Fibroblast of mammary gland (primary cell): ENCODE results near the gene CDC42EP2.

ENCODE experiments used
- DNase-seq: peaks from one replicate; pipeline ENCODE4 v3.0.0-alpha.2; 2010; ENCODE audit warnings: low read depth
- H3K4me3 ChIP-seq: 2 replicates; pipeline ENCODE4 v1.5.1; 2011; ENCODE audit warnings: low read depth, mild to moderate bottlenecking, low read length, moderate library complexity; ENCODE audit not compliant: control insufficient read depth
- TF ChIP-seq, protein P1 (sequence below): conservative IDR thresholded peaks from 2 replicates; pipeline ENCODE4 v1.5.1; 2011; ENCODE audit warnings: low read depth, low read length, inconsistent platforms; ENCODE audit not compliant: control insufficient read depth, insufficient read depth

Gene CDC42EP2

DNA sequence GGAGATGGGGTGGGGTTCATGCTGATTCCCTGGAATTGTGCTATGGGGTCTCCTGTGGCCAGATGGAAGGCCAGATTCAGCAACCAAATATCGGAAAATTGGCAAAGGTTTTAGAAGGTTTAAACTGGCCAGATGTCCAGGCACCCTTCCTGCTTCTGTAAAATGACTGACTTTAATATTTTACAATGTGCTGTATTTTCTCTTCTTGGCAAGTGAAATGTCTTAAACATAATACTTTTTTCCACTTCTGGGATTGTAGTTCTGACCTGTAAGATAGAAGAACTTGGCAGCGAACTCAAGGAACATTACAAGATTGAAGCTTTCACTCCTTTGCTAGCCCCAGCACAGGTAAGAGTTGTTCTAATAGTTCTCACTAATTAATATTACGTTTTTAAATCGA, 35.4 kb upstream of the CDC42EP2 start:
- no peak for DNase-seq
- TF ChIP-seq, protein P1, sequence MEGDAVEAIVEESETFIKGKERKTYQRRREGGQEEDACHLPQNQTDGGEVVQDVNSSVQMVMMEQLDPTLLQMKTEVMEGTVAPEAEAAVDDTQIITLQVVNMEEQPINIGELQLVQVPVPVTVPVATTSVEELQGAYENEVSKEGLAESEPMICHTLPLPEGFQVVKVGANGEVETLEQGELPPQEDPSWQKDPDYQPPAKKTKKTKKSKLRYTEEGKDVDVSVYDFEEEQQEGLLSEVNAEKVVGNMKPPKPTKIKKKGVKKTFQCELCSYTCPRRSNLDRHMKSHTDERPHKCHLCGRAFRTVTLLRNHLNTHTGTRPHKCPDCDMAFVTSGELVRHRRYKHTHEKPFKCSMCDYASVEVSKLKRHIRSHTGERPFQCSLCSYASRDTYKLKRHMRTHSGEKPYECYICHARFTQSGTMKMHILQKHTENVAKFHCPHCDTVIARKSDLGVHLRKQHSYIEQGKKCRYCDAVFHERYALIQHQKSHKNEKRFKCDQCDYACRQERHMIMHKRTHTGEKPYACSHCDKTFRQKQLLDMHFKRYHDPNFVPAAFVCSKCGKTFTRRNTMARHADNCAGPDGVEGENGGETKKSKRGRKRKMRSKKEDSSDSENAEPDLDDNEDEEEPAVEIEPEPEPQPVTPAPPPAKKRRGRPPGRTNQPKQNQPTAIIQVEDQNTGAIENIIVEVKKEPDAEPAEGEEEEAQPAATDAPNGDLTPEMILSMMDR = no peak
- no peak overlapping the region for H3K4me3 ChIP-seq

DNA sequence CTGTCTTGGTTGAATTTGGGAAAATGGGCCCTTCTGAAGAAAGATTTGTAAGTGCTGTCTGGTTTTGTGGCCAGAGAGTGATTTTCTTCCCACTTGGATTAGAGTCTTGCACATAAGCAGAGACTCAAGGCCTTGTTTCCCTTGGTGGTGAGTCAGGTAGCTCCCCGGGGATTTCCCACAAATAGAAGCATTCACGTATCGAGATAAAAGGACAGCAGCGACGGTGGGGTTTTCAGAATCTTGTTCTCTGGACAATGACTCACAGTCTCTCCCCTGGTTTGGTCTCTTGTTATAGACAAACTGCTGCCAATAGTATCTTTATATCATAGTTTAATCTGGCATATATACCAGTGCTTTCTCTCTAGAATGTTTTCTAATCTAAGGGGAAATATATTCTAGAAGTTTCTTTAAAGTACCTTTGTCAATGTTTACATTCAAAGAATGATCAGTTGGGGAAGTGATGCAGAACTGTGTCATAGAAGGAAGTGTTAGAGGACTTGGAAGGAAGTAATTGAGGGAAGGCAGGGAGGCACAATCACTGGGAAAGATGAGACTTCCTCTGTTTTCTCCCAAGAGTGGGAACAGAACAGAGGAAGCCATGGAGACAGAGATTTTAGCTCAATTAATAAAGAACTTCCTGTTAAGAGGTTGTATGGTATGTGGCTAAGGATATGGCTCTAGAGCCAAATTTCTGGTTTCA, 34.8 kb upstream of the CDC42EP2 start:
- TF ChIP-seq, protein P1 = no peak
- peak; percentile 97 for DNase-seq
- H3K4me3 ChIP-seq = no peak overlapping the region

- H3K4me3 ChIP-seq = no peak overlapping the region
- DNase-seq = no peak
- TF ChIP-seq, protein P1 = no peak
Observed at GRCh38 chr11:65280646-65281045, 34.0 kb upstream of the CDC42EP2 start.

DNA sequence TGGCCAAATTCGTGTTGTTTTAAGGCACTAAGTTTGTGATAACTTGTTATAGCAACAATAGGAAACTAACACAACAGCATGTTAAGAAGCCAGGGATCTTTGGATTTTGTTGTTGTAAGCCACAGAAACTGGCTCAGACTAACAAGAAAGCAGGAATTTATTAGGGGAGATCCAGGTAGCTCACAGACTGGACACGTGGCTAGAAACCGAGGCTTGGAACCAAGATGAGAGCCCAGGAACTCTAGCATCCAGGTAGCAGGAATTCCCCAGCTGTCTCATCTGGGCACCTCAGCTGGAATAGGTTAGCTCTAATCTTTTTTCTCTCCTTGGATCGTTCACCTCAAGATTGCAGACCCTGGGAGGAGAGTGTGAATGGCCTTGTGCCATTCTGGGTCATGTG, 28.0 kb upstream of the CDC42EP2 start:
- no peak for DNase-seq
- TF ChIP-seq, protein P1 = no peak
- no peak overlapping the region for H3K4me3 ChIP-seq

DNA sequence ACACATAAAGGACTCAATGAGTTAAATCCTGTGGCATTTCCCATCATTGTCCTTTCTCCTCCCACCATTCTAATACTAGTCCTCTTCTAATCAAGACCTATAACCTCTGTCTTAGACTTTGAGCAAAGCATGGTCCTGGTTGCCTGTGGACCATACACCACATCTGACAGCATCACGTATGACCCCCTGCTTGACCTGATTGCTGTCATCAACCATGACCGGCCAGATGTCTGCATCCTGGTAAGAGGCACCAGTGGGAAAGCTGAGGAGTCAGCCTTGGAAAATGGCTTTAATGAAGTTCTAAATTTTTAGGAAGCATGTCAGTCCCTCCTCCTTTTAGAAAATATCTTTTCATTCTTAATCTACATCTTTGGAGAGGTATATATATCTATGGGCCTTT, 27.1 kb upstream of the CDC42EP2 start:
- TF ChIP-seq, protein P1 = no peak

DNA sequence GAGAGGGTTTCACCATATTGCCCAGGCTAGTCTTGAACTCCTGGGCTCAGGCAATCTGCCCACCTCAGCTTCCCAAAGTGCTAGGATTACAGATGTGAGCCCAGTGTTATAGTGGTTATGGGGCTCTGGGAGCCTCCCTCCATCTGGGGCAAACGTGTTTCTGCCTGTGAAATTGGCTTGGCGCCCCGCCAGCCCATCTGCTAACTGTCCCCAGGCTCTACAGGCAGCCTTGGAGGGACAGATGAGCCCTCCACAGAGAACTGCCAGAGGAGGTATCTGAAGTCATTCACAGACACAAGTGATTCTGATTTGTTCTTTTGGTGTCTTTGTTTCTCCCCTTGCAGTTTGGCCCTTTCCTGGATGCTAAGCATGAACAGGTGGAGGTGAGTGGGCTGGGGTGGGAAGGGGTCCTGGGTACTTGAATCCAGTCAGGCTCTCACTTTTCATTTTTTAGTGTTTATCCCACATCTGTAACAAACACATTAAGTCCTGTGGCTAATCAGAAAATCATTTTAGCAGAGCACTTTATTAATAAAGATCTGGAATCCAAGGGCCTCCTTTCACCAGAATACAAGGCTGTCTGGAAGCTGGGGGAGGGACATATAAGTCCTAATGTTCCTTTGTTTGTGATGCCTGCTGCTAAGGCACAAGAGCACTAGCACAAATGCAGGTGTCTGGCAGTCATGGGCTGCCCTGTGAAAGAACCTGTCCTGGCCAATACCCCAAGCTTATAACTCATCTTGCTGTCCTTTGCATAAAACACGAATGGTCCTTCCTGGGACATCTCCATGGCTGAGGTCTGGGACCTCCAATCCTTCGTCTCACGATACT, 25.7 kb upstream of the CDC42EP2 start:
- TF ChIP-seq, protein P1 = no peak
- H3K4me3 ChIP-seq = no peak overlapping the region
- DNase-seq = peak; percentile 72

More for the DNA sequence above, 27.1 kb upstream of the CDC42EP2 start:
- no peak for DNase-seq
- H3K4me3 ChIP-seq = no peak overlapping the region
